Neutrophil (primary cell): Measurements from ENCODE around the gene EMX2.
A peak's percentile ranks its signal among the peaks of the same experiment; 100 is the strongest.

ENCODE experiments used
- H3K27ac ChIP-seq: fragments of 200-600 bp; sonication (generic); 2 replicates; pipeline ENCODE4 v1.5.1; 2016; ENCODE audit warnings: mild to moderate bottlenecking, moderate library complexity
- H3K27me3 ChIP-seq: fragments of 200-600 bp; sonication (generic); 2 replicates; pipeline ENCODE4 v1.6.0; 2016; ENCODE audit warnings: mild to moderate bottlenecking
- H3K36me3 ChIP-seq: fragments of 200-600 bp; sonication (generic); 2 replicates; pipeline ENCODE4 v1.5.1; 2017
- H3K4me1 ChIP-seq, 2 experiments: fragments of 200-600 bp in 1 of 2; sonication (generic) in 1 of 2; 1 replicate in 1 of 2; 2 replicates in 1 of 2; pipeline versions ENCODE4 v1.5.1 to v1.6.1; 2013 to 2016; ENCODE audit warnings: low read depth in 1 of 2, low read length in 1 of 2, mild to moderate bottlenecking in 1 of 2, moderate library complexity in 1 of 2; ENCODE audit not compliant: control insufficient read depth in 1 of 2, insufficient read depth in 1 of 2
- H3K4me3 ChIP-seq, 2 experiments: fragments of 200-600 bp in 1 of 2; sonication (generic) in 1 of 2; 1 replicate in 1 of 2; 2 replicates in 1 of 2; pipeline ENCODE4 v1.5.1; 2013 to 2016; ENCODE audit warnings: low read depth in 1 of 2, low read length in 1 of 2, mild to moderate bottlenecking in 1 of 2, moderate library complexity in 1 of 2
- H3K9me3 ChIP-seq: fragments of 200-600 bp; sonication (generic); 2 replicates; pipeline ENCODE4 v1.5.1; 2016
- CTCF ChIP-seq: fragments of 200-600 bp; sonication (generic); IDR thresholded peaks from 2 replicates; pipeline ENCODE4 v1.5.1; 2016; ENCODE audit warnings: antibody characterized with exemption

Gene EMX2

GRCh38 chr10:117532451-117533107, 10.0 kb upstream of the EMX2 start:
- no peak overlapping the region for H3K4me3 ChIP-seq
- H3K36me3 ChIP-seq, result no peaks in the 10 kb centered on the region

GRCh38 chr10:117533507-117534281, 8.9 kb upstream of the EMX2 start:
- TF ChIP-seq CTCF, result no peak
- no peaks in the 10 kb centered on the region for H3K9me3 ChIP-seq
- H3K36me3 ChIP-seq, result no peaks in the 10 kb centered on the region
- H3K4me3 ChIP-seq, result no peak overlapping the region
- peaks cover 10 to 39% of the 10 kb centered on the region in 2 experiments for H3K4me1 ChIP-seq
- peaks cover 100% of the 10 kb centered on the region for H3K27me3 ChIP-seq
- H3K27ac ChIP-seq, result no peak overlapping the region

More at GRCh38 chr10:117532451-117533107, 10.0 kb upstream of the EMX2 start:
- Histone ChIP-seq H3K9me3 (no peaks in the 10 kb centered on the region), H3K27ac (no peak overlapping the region), H3K4me1 (peaks cover 5 to 33% of the 10 kb centered on the region in 2 experiments), H3K27me3 (peaks cover 100% of the 10 kb centered on the region)
- TF ChIP-seq CTCF, result no peak

- Histone ChIP-seq H3K27me3 (peaks cover 100% of the 10 kb centered on the region), H3K9me3 (no peaks in the 10 kb centered on the region), H3K4me1 (peaks cover 10 to 39% of the 10 kb centered on the region in 2 experiments), H3K27ac (no peak overlapping the region), H3K36me3 (no peaks in the 10 kb centered on the region), H3K4me3 (peak overlapping the region in 1 of 2 experiments; percentile 4)
- TF ChIP-seq CTCF, result no peak
Observed at GRCh38 chr10:117534321-117535297, 7.9 kb upstream of the EMX2 start.

GRCh38 chr10:117535298-117536071, 7.1 kb upstream of the EMX2 start:
- no peak overlapping the region for H3K4me3 ChIP-seq
- no peaks in the 10 kb centered on the region for H3K36me3 ChIP-seq
- H3K27me3 ChIP-seq, result peaks cover 100% of the 10 kb centered on the region
- no peak overlapping the region for H3K27ac ChIP-seq
- no peaks in the 10 kb centered on the region for H3K9me3 ChIP-seq
- TF ChIP-seq CTCF, result no peak
- peaks cover 10 to 39% of the 10 kb centered on the region in 2 experiments for H3K4me1 ChIP-seq
